ENCODE measurements around the gene HIRA.

- no peak for TF ChIP-seq CTCF (IDR thresholded peaks at IDR 0.05)
- no peak for TF ChIP-seq POLR2A (IDR thresholded peaks at IDR 0.05)
These were observed 48.2 kb downstream of the HIRA start for GRCh38 chr22:19383292-19383691.
